ENCODE results near the gene MFNG.
A peak's percentile ranks its signal among the peaks of the same experiment; 100 is the strongest.

The MFNG gene

GRCh38 chr22:37448516-37449127 is 37.6 kb downstream of the MFNG start:
- no peak for DNase-seq (ENCODE audit: low read depth)

DNA sequence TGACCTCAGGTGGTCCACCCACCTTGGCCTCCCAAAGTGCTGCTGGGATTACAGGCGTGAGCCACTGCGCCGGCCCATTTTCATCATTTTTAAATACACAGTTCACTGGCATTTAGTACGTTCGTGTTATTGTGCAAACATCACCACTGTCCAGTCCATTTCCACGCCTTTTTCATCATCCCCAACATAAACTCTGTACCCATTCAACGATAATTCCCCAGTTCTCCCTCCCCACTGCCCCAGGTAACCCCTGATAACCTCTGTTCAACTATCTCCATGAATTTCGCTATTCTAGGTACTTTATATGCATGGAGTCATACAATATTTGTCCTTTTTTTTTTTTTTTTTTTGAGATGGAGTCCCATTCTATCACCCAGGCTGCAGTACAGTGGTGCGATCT is 40.7 kb downstream of the MFNG start:
- no peak for DNase-seq (ENCODE audit: low read depth)

GRCh38 chr22:37443977-37444376 is 42.2 kb downstream of the MFNG start:
- no peak for DNase-seq (ENCODE audit: low read depth)

GRCh38 chr22:37443086-37443485 is 43.1 kb downstream of the MFNG start:
- DNase-seq (ENCODE audit: low read depth) = no peak

GRCh38 chr22:37442537-37442936 is 43.6 kb downstream of the MFNG start:
- DNase-seq (ENCODE audit: low read depth) = peak; percentile 77

- DNase-seq (ENCODE audit: low read depth) = no peak
These were observed 44.0 kb downstream of the MFNG start for GRCh38 chr22:37442135-37442534.

DNA sequence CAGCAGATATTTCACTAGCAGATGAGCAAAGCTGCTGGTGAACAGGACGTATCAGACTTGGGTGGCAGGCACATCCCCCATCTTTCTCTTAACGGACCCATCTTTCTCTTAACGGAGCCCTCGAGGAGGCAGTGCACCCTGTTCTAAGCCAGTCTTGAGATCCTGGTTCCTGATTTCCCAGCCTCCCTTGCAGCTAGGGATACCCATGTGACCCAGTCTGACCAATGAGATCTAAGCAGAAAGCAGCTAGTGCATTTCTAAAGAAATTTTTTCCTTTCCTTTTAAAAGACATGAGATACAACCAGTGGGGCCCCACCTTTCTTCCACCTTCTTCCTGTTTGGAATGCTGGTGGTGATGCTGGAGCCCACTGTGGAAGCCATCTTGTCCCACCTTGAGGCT is 45.3 kb downstream of the MFNG start:
- DNase-seq (ENCODE audit: low read depth) = no peak

DNA sequence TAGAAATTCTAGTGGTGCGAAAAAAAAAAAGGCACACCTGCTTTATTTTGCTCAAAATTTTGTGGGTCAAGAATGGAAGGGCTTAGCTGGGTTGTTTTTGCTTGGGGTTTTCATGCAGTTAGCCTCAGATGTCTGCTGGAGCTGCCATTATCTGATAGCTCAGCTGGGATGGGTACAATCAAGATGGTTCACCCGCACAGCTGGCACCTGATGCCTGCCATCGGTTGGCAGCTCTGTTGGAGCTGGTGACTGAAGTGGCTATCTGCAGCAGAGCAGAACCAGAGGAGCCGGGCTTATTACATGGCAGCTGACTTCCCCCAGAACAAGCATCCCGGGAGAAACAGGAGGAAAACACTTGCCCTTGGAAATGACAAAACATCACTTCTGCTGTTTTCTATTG is 46.8 kb downstream of the MFNG start:
- DNase-seq (ENCODE audit: low read depth) = no peak

GRCh38 chr22:37435970-37436603 is 50.1 kb downstream of the MFNG start:
- DNase-seq (ENCODE audit: low read depth) = no peak

DNA sequence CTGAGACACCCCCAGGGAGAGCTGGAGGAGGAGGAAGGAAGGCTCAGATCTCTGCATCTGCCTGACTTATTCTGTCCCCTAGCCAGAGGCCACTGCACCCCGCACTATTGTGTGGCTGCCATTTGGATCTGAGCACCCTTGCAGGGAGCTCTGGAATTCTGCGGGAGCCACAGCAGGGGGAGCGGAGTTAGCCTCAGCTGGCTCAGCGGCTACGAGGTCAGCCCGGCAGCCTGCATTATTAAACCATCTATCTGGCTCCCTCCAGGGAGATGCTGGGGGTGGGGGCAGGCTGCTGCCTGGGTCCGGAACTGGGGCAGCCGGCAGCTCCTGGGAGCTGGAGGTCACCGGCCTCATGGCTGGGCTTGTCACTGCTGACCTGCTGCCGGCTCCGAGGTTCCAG is 52.4 kb downstream of the MFNG start:
- DNase-seq (ENCODE audit: low read depth) = no peak

- no peak for DNase-seq (ENCODE audit: low read depth)
These were observed 53.5 kb downstream of the MFNG start for GRCh38 chr22:37432708-37433054.

DNA sequence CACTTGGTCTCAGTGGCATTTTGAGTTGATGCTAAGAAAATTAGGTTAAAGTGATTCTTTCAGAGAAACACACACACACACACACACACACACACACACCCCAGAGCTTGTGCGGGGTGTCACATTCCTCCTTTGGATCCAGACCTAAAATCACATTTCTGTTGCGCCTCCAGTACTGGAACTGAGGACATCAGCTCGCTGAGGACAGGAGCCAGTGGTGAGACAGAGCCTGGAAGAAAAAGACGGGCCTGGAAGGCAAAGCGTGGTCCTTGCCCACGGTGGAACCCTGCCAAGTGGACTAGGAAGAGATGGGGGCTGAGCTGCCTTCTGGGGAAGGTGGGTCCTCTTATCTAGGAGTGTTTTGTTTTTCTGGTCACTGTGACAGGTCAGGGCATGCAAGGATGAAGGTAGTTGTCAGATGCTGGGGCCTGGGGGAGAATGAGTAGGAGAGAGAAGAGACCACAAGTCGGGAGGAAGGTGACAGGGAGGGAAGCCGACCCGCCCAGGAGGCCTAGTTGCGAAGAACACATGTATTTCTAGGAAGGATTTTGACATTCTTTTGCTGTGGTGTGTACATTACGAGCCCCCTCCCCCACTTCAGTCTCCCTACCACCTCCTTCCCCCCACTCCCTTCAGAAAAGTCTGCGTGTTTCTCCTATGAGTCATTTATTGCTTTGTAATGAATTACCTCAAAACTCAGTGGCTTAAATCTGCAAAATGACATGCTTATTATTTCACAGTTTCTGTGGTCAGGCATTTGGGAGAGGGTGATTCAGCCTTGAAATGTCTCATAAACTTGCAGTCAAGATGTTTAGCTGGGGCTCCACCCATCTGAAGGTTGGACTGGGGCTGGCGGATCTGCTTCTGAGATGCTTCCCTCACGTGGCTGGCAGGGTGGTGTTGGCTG is 54.1 kb downstream of the MFNG start:
- peak; percentile 99 for DNase-seq (ENCODE audit: low read depth)

DNA sequence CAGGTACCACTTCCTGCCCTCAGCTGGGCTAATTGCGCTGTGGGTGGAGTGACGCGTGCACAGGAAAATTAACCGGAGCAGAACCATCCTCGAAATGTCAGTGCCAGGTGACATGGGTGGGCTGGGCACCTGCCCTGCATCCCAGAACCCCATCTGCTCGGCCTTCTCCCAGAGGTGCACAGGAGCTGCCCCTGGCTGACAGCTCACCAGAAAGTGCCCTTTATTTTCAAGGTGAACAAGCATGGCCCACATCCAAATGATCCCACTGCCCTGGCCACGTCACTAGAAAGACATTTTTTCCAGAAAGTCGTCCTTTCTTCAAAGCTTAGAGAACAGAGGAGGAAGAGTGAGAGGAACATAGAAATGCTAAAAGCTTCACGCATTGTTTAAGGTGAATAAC is 54.8 kb downstream of the MFNG start:
- peak; percentile 17 for DNase-seq (ENCODE audit: low read depth)

DNA sequence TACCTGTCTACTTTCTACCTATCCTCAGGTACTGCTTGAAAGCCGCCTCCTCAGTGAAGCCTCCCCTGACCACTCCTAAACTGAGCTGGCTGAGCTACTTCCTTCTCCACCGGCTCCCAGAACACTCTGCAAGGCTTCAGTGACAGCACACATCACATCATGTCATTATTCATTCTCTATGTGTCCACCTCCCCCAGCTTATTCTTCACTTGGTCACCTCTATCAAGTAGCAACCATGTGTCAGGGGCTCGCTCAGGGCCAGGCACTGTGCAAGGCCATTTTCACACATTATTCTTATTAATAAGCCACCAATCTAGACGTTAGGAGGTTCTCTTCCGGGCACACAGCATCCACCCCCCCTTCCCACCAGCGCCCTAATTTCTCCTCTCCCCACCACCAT is 55.2 kb downstream of the MFNG start:
- no peak for DNase-seq (ENCODE audit: low read depth)

GRCh38 chr22:37428649-37429586 is 57.3 kb downstream of the MFNG start:
- DNase-seq (ENCODE audit: low read depth) = peak; percentile 36

- DNase-seq (ENCODE audit: low read depth) = no peak
These were observed 58.2 kb downstream of the MFNG start for GRCh38 chr22:37427711-37428635.

GRCh38 chr22:37427135-37427710 is 59.0 kb downstream of the MFNG start, which contains the start of gene ELFN2:
TSS of gene ELFN2 (minus strand) at chr22:37427479. CDS start at chr22:37375534, 51,945 bp downstream.
- no peak for DNase-seq (ENCODE audit: low read depth)

- no peak for DNase-seq (ENCODE audit: low read depth)
These were observed 59.5 kb downstream of the MFNG start for GRCh38 chr22:37426706-37427134.

GRCh38 chr22:37425800-37426705 is 60.1 kb downstream of the MFNG start:
- DNase-seq (ENCODE audit: low read depth) = peak; percentile 61

Measured in amniotic epithelial cell (primary cell).